Choroid plexus epithelial cell (primary cell): ENCODE results near the gene MED12.

Experiments
- DNase-seq: peaks from one replicate; pipeline ENCODE4 v3.0.0-alpha.2; 2010; ENCODE audit warnings: low read depth
- H3K4me3 ChIP-seq: 2 replicates; pipeline ENCODE4 v1.5.1; 2011; ENCODE audit warnings: low read depth, mild to moderate bottlenecking, control low read depth, low read length, moderate library complexity
- CTCF ChIP-seq: conservative IDR thresholded peaks from 2 replicates; pipeline ENCODE4 v1.5.1; 2011; ENCODE audit warnings: low read depth, mild to moderate bottlenecking, control low read depth, inconsistent platforms, low read length, moderate library complexity

MED12 gene

GRCh38 chrX:71128166-71128833, 9.9 kb downstream of the MED12 start:
- H3K4me3 ChIP-seq = no peak overlapping the region
- DNase-seq = peak; percentile 34
- no peak for TF ChIP-seq CTCF

- peak; percentile 77 for DNase-seq
- no peak overlapping the region for H3K4me3 ChIP-seq
- TF ChIP-seq CTCF = peak; percentile 89
These were observed 10.7 kb downstream of the MED12 start for GRCh38 chrX:71128915-71129765.

- no peak for DNase-seq
- no peak for TF ChIP-seq CTCF
- no peak overlapping the region for H3K4me3 ChIP-seq
These were observed 13.1 kb downstream of the MED12 start for GRCh38 chrX:71131510-71131909.

- TF ChIP-seq CTCF = no peak
- DNase-seq = no peak
- H3K4me3 ChIP-seq = no peak overlapping the region
These were observed 22.0 kb downstream of the MED12 start for GRCh38 chrX:71140440-71140839.

GRCh38 chrX:71143508-71143907, 25.1 kb downstream of the MED12 start:
- DNase-seq = peak; percentile 30
- TF ChIP-seq CTCF = no peak

GRCh38 chrX:71144651-71145050, 26.3 kb downstream of the MED12 start, which contains the start of gene NLGN3:
Gene NLGN3, plus strand, starts transcription at chrX:71144841. Its CDS starts 2,909 bp downstream, at chrX:71147750.
- no peak for DNase-seq
- H3K4me3 ChIP-seq = peak within 1 kb of the TSS; percentile 39
- TF ChIP-seq CTCF = no peak

More at GRCh38 chrX:71143508-71143907, 25.1 kb downstream of the MED12 start:
- no peak overlapping the region for H3K4me3 ChIP-seq
